BLaER1 (cell line): ENCODE results near the gene MMRN2.

ENCODE experiments used
- H3K27ac ChIP-seq: shearing (Covaris generic); formaldehyde crosslinking; 2 replicates; pipeline ENCODE4 v1.8.1; 2022
- H3K27me3 ChIP-seq: shearing (Covaris generic); formaldehyde crosslinking; 2 replicates; pipeline ENCODE4 v1.8.1; 2022
- H3K36me3 ChIP-seq: shearing (Covaris generic); formaldehyde crosslinking; 2 replicates; pipeline ENCODE4 v1.8.1; 2022
- H3K4me1 ChIP-seq: shearing (Covaris generic); formaldehyde crosslinking; 2 replicates; pipeline ENCODE4 v1.8.1; 2022
- H3K4me2 ChIP-seq: shearing (Covaris generic); formaldehyde crosslinking; 2 replicates; pipeline ENCODE4 v1.8.1; 2022
- H3K4me3 ChIP-seq: shearing (Covaris generic); formaldehyde crosslinking; 2 replicates; pipeline ENCODE4 v1.8.1; 2022
- H3K9ac ChIP-seq: shearing (Covaris generic); formaldehyde crosslinking; 2 replicates; pipeline ENCODE4 v1.8.1; 2022
- H3K9me3 ChIP-seq: shearing (Covaris generic); formaldehyde crosslinking; 2 replicates; pipeline ENCODE4 v1.8.1; 2022
- H4K20me1 ChIP-seq: shearing (Covaris generic); formaldehyde crosslinking; 2 replicates; pipeline ENCODE4 v1.8.1; 2022
- Cebpa-rat ChIP-seq: shearing (Covaris generic); IDR thresholded peaks from 2 replicates; pipeline ENCODE4 v1.8.1; 2022

Gene MMRN2

GRCh38 chr10:86929468-86930380 lies 27.7 kb downstream of the MMRN2 start:
- no peaks in the 10 kb centered on the region for H4K20me1 ChIP-seq
- no peak overlapping the region for H3K27ac ChIP-seq
- H3K36me3 ChIP-seq, result no peaks in the 10 kb centered on the region
- no peaks in the 10 kb centered on the region for H3K27me3 ChIP-seq
- H3K9ac ChIP-seq, result no peak overlapping the region
- TF ChIP-seq Cebpa-rat, result no peak
- no peak overlapping the region for H3K4me3 ChIP-seq
- H3K4me1 ChIP-seq, result no peaks in the 10 kb centered on the region
- no peaks in the 10 kb centered on the region for H3K9me3 ChIP-seq
- H3K4me2 ChIP-seq, result no peak overlapping the region

- no peaks in the 10 kb centered on the region for H3K36me3 ChIP-seq
- no peak for TF ChIP-seq Cebpa-rat
- no peak overlapping the region for H3K4me2 ChIP-seq
- H3K4me1 ChIP-seq, result no peaks in the 10 kb centered on the region
- H3K9me3 ChIP-seq, result no peaks in the 10 kb centered on the region
- no peak overlapping the region for H3K27ac ChIP-seq
- no peaks in the 10 kb centered on the region for H4K20me1 ChIP-seq
- H3K27me3 ChIP-seq, result no peaks in the 10 kb centered on the region
- no peak overlapping the region for H3K9ac ChIP-seq
- no peak overlapping the region for H3K4me3 ChIP-seq
These were observed 34.9 kb downstream of the MMRN2 start for GRCh38 chr10:86922553-86922961.

DNA sequence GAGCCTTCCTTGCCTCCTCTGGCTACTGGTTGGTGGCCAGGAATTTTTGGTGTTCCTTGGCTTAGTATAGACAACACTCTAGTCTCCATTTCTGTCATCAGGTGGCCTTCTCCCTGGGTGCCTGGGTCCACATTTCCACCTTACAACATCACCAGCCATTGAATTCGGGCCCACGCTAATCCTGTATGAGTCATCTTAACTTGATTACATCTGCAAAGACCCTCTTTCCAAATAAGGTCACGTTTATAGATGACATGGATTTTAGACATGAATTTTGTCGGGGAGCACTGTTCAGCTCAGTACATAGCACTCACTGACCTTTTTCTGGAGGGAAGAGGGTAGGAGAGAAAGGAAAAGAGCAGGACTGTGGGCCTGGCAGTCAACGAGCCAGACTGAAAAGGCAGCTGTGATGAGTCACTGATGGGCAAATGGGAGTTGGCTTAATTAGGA lies 39.4 kb downstream of the MMRN2 start:
- TF ChIP-seq Cebpa-rat, result no peak
- Histone ChIP-seq H3K27me3 (no peaks in the 10 kb centered on the region), H3K4me1 (no peaks in the 10 kb centered on the region), H3K9ac (no peak overlapping the region), H3K36me3 (no peaks in the 10 kb centered on the region), H3K4me3 (no peak overlapping the region), H3K9me3 (0 out of 2 replicates have a peak, but pooled peaks cover 4% of the 10 kb centered on the region), H3K27ac (no peak overlapping the region), H4K20me1 (no peaks in the 10 kb centered on the region), H3K4me2 (no peak overlapping the region)

DNA sequence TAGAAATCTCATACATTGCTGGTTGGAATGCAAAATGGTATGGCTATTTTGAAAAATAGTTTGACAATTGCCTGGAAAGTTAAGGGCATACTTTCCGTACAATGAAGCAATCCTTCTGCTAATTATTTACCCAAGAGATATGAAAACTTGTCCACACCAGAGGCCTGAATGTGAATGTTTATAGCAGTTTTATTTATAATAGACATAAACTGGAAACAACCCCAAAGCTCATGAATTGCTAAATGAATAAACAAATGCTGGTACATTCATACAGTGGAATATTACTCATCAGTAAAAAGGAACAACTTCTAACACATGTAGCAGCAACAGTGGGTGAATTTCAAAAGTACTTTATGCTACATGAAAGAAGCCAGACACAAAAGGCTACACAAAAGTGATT lies 42.7 kb downstream of the MMRN2 start:
- TF ChIP-seq Cebpa-rat, result no peak
- Histone ChIP-seq H3K36me3 (no peaks in the 10 kb centered on the region), H3K27me3 (no peaks in the 10 kb centered on the region), H3K9ac (no peak overlapping the region), H3K4me1 (no peaks in the 10 kb centered on the region), H3K9me3 (0 out of 2 replicates have a peak, but pooled peaks cover 4% of the 10 kb centered on the region), H3K27ac (no peak overlapping the region), H3K4me2 (no peak overlapping the region), H3K4me3 (no peak overlapping the region), H4K20me1 (no peaks in the 10 kb centered on the region)

- H3K4me2 ChIP-seq, result no peak overlapping the region
- no peak overlapping the region for H3K27ac ChIP-seq
- H3K27me3 ChIP-seq, result no peaks in the 10 kb centered on the region
- H3K9me3 ChIP-seq, result peaks cover 8% of the 10 kb centered on the region
- no peaks in the 10 kb centered on the region for H4K20me1 ChIP-seq
- H3K4me3 ChIP-seq, result no peak overlapping the region
- no peak overlapping the region for H3K9ac ChIP-seq
- H3K36me3 ChIP-seq, result no peaks in the 10 kb centered on the region
- no peaks in the 10 kb centered on the region for H3K4me1 ChIP-seq
- no peak for TF ChIP-seq Cebpa-rat
These were observed 52.0 kb downstream of the MMRN2 start for GRCh38 chr10:86905429-86905828.

GRCh38 chr10:86904600-86904999 lies 52.8 kb downstream of the MMRN2 start:
- no peak overlapping the region for H3K4me3 ChIP-seq
- no peaks in the 10 kb centered on the region for H3K4me1 ChIP-seq
- H3K27ac ChIP-seq, result no peak overlapping the region
- H4K20me1 ChIP-seq, result no peaks in the 10 kb centered on the region
- H3K27me3 ChIP-seq, result no peaks in the 10 kb centered on the region
- H3K36me3 ChIP-seq, result no peaks in the 10 kb centered on the region
- no peak for TF ChIP-seq Cebpa-rat
- H3K4me2 ChIP-seq, result no peak overlapping the region
- H3K9ac ChIP-seq, result no peak overlapping the region
- H3K9me3 ChIP-seq, result peaks cover 8% of the 10 kb centered on the region

GRCh38 chr10:86900955-86901354 lies 56.5 kb downstream of the MMRN2 start:
- H3K4me1 ChIP-seq, result no peaks in the 10 kb centered on the region
- H4K20me1 ChIP-seq, result no peaks in the 10 kb centered on the region
- H3K9me3 ChIP-seq, result no peaks in the 10 kb centered on the region; the same call in 1 of the 2 replicates
- no peaks in the 10 kb centered on the region for H3K36me3 ChIP-seq
- H3K4me3 ChIP-seq, result no peak overlapping the region
- H3K9ac ChIP-seq, result no peak overlapping the region
- H3K4me2 ChIP-seq, result no peak overlapping the region
- H3K27ac ChIP-seq, result no peak overlapping the region
- TF ChIP-seq Cebpa-rat, result no peak
- no peaks in the 10 kb centered on the region for H3K27me3 ChIP-seq

DNA sequence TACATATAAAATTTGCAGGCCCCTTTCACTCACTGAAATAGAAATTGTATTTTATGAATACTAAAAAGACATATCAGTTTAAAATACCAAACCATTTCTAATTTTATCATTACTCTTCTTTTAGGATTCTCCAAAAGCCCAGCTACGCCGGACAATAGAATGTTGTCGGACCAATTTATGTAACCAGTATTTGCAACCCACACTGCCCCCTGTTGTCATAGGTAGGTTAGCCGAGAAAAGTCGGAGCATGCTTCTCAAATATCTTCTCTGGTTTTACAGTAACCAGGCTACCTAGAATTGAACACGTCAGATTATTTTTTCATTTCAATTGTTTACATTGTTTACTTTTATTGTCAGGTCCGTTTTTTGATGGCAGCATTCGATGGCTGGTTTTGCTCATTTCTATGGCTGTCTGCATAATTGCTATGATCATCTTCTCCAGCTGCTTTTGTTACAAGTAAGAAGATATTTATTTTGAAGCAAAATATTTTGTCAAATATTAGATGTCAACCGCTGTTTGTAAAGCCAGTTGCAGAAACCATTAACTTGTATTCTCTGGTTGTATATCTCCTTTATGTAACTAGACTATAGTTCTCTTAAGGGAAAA lies 57.6 kb downstream of the MMRN2 start:
- no peak for TF ChIP-seq Cebpa-rat
- H3K27ac ChIP-seq, result no peak overlapping the region
- H4K20me1 ChIP-seq, result no peaks in the 10 kb centered on the region
- H3K27me3 ChIP-seq, result no peaks in the 10 kb centered on the region
- H3K4me1 ChIP-seq, result no peaks in the 10 kb centered on the region
- H3K4me3 ChIP-seq, result no peak overlapping the region
- H3K4me2 ChIP-seq, result no peak overlapping the region
- H3K9me3 ChIP-seq, result no peaks in the 10 kb centered on the region
- H3K9ac ChIP-seq, result no peak overlapping the region
- H3K36me3 ChIP-seq, result no peaks in the 10 kb centered on the region

- H3K4me3 ChIP-seq, result no peak overlapping the region
- H3K9me3 ChIP-seq, result no peaks in the 10 kb centered on the region
- no peak overlapping the region for H3K9ac ChIP-seq
- H3K27ac ChIP-seq, result no peak overlapping the region
- no peak for TF ChIP-seq Cebpa-rat
- H4K20me1 ChIP-seq, result no peaks in the 10 kb centered on the region
- no peaks in the 10 kb centered on the region for H3K36me3 ChIP-seq
- H3K27me3 ChIP-seq, result no peaks in the 10 kb centered on the region
- H3K4me1 ChIP-seq, result no peaks in the 10 kb centered on the region
- no peak overlapping the region for H3K4me2 ChIP-seq
These were observed 58.3 kb downstream of the MMRN2 start for GRCh38 chr10:86899132-86899531.

DNA sequence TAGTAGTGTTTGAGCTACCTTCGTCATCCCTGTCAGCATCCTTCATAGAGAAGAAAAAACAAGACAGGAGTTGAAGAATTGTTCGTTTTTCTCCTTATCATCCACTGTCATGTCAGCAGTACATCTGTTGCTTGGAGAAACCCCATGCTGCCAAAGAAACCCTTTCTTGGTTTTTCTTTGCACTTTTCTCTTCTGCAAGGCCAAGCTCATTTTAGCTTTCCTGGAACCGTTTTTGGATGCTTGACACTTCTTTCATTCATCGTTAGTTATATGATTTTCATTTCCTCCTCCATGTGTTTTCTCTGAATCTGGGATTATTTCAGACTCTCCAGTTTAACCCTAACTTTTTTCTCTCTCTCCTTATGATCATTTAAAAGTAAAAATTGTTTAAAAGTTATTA lies 58.9 kb downstream of the MMRN2 start:
- Histone ChIP-seq H3K27me3 (no peaks in the 10 kb centered on the region), H3K4me3 (no peak overlapping the region), H3K36me3 (no peaks in the 10 kb centered on the region), H3K4me2 (no peak overlapping the region), H3K4me1 (no peaks in the 10 kb centered on the region), H4K20me1 (no peaks in the 10 kb centered on the region), H3K9ac (no peak overlapping the region), H3K9me3 (no peaks in the 10 kb centered on the region), H3K27ac (no peak overlapping the region)
- TF ChIP-seq Cebpa-rat, result no peak
